Hepatocyte (in vitro differentiated cells): ENCODE measurements around the gene EXOC3L4. TPM values are rescaled to one million over a fixed set of nuclear protein-coding genes. Genes with fewer than 3 reads are reported as not detected.
"Not testable (repeated sequence)": the region's sequence is repeated elsewhere in the genome, so short reads cannot be mapped to it uniquely, and the experiment has no call there.

ENCODE experiments used
- DNase-seq: peaks from one replicate; pipeline ENCODE4 v3.0.0-alpha.2; 2016; ENCODE audit warnings: low spot score
- H2AFZ ChIP-seq: fragments of 200-600 bp; sonication (generic); 2 replicates; pipeline ENCODE4 v1.6.0; 2016; ENCODE audit warnings: antibody characterized with exemption, mild to moderate bottlenecking
- H3K27ac ChIP-seq: fragments of 200-600 bp; sonication (generic); 2 replicates; pipeline ENCODE4 v1.5.1; 2016; ENCODE audit warnings: mild to moderate bottlenecking
- H3K27me3 ChIP-seq: fragments of 200-600 bp; sonication (generic); 2 replicates; pipeline ENCODE4 v1.6.1; 2016
- H3K36me3 ChIP-seq: fragments of 200-600 bp; sonication (generic); replicated peaks from 2 replicates; pipeline ENCODE4 v1.5.1; 2016; ENCODE audit warnings: low read depth; ENCODE audit not compliant: insufficient read depth
- H3K4me1 ChIP-seq: fragments of 200-600 bp; sonication (generic); 2 replicates; pipeline ENCODE4 v1.5.1; 2016; ENCODE audit warnings: mild to moderate bottlenecking, moderate library complexity; ENCODE audit not compliant: insufficient read depth
- H3K4me2 ChIP-seq: fragments of 200-600 bp; sonication (generic); 2 replicates; pipeline ENCODE4 v1.6.0; 2016
- H3K4me3 ChIP-seq: fragments of 200-600 bp; sonication (generic); 2 replicates; pipeline ENCODE4 v1.5.1; 2016; ENCODE audit warnings: mild to moderate bottlenecking
- H3K79me2 ChIP-seq: fragments of 200-600 bp; sonication (generic); 2 replicates; pipeline ENCODE4 v1.6.0; 2017; ENCODE audit warnings: mild to moderate bottlenecking
- H3K9me2 ChIP-seq: fragments of 200-600 bp; sonication (generic); replicated peaks from 2 replicates; pipeline ENCODE4 v1.6.0; 2017; ENCODE audit warnings: mild to moderate bottlenecking; ENCODE audit not compliant: insufficient read depth
- H3K9me3 ChIP-seq: fragments of 200-600 bp; sonication (generic); 2 replicates; pipeline ENCODE4 v1.5.1; 2016; ENCODE audit warnings: low read depth, mild to moderate bottlenecking
- H4K20me1 ChIP-seq: fragments of 200-600 bp; sonication (generic); 2 replicates; pipeline ENCODE4 v1.6.0; 2016; ENCODE audit warnings: mild to moderate bottlenecking; ENCODE audit not compliant: insufficient read depth, poor library complexity, severe bottlenecking
- EZH2 ChIP-seq: fragments of 200-600 bp; sonication (generic); IDR thresholded peaks from 2 replicates; pipeline ENCODE4 v1.6.1; 2016; ENCODE audit warnings: antibody characterized with exemption, mild to moderate bottlenecking, borderline replicate concordance
- EZH2phosphoT487 ChIP-seq: fragments of 200-600 bp; sonication (generic); IDR thresholded peaks from one replicate; pipeline ENCODE4 v1.6.1; 2018; ENCODE audit warnings: antibody characterized with exemption, mild to moderate bottlenecking, low read depth, moderate library complexity; ENCODE audit not compliant: unreplicated experiment, severe bottlenecking
- WGBS: methylation state at CpG from one replicate; pipeline ENCODE4 v1.1.6; 2016; ENCODE audit warnings: low lambda C conversion rate; ENCODE audit errors: missing lambda C conversion rate; 5-methylcytosine and 5-hydroxymethylcytosine counted together
- polyA plus RNA-seq: library from polyadenylated mRNA; unstranded; fragments of >200 nt; fragmentation: Nextera tagmentation; extraction: Ambion mirVana; gene quantifications from 2 replicates; pipeline ENCODE4 v1.2.1, GENCODE V29; 2016
- total RNA-seq: library from RNA; depleted of rRNA; stranded (reverse); fragments of >200 nt; gene quantifications from 2 replicates; pipeline ENCODE4 v1.2.3, GENCODE V29; 2014
- TF ChIP-seq, protein P1 (sequence below): fragments of 200-600 bp; sonication (generic); IDR thresholded peaks from 2 replicates; pipeline ENCODE4 v1.5.1; 2016; ENCODE audit warnings: antibody characterized with exemption, mild to moderate bottlenecking; ENCODE audit not compliant: poor library complexity

The EXOC3L4 gene
- total and polyA plus RNA-seq, 2 experiments from 2014 or later = 35.3 to 40.3 TPM

DNA sequence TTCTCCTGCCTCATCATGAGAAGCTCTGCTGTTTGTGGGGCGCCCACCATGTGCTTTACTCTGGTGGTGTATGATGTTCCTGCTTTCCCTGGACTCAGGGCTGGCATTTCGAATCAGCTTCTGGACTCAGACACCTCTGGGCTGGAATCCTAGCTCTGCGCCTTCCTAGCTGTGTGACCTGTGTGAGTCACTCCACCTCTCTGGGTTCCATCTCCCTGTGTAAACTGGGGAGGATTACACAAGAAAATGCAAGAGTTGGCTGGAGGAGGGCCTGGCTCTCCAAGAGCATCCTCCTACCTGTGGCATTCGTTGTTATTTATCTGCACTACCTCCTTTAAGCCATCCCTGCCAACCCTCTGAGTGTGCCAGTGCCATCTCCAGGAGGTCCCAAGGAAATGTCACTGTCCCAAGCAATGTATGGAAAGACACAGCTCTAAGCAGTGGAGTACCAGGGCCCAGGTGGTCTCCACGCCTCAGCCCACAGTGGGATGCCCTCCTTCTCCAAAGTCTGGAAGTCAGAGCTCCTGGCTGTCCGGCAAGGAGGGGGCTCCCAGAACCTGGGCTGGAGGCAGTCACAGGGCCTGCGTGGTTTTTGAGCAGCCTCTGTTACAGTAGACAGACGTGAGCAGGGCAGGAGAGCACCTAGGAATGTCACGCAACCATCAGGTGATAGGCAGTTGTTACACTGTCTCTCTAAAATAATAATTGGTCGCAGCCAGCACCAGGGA lies 21.5 kb downstream of the EXOC3L4 start:
- Histone ChIP-seq H4K20me1 (no peaks in the 10 kb centered on the region), H3K79me2 (no peaks in the 10 kb centered on the region), H3K27ac (no peak overlapping the region), H3K36me3 (no peaks in the 10 kb centered on the region), H3K9me3 (no peaks in the 10 kb centered on the region), H3K4me1 (peaks cover 3% of the 10 kb centered on the region), H3K4me2 (no peak overlapping the region), H3K27me3 (no peaks in the 10 kb centered on the region), H2AFZ (no peak overlapping the region), H3K9me2 (no peaks in the 10 kb centered on the region), H3K4me3 (no peak overlapping the region)
- 93% methylated on average over 10 of the region's 10 CpGs for WGBS
- no peak for DNase-seq
- TF ChIP-seq, protein P1, sequence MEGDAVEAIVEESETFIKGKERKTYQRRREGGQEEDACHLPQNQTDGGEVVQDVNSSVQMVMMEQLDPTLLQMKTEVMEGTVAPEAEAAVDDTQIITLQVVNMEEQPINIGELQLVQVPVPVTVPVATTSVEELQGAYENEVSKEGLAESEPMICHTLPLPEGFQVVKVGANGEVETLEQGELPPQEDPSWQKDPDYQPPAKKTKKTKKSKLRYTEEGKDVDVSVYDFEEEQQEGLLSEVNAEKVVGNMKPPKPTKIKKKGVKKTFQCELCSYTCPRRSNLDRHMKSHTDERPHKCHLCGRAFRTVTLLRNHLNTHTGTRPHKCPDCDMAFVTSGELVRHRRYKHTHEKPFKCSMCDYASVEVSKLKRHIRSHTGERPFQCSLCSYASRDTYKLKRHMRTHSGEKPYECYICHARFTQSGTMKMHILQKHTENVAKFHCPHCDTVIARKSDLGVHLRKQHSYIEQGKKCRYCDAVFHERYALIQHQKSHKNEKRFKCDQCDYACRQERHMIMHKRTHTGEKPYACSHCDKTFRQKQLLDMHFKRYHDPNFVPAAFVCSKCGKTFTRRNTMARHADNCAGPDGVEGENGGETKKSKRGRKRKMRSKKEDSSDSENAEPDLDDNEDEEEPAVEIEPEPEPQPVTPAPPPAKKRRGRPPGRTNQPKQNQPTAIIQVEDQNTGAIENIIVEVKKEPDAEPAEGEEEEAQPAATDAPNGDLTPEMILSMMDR = no peak
- no peak for TF ChIP-seq EZH2phosphoT487
- no peak for TF ChIP-seq EZH2

DNA sequence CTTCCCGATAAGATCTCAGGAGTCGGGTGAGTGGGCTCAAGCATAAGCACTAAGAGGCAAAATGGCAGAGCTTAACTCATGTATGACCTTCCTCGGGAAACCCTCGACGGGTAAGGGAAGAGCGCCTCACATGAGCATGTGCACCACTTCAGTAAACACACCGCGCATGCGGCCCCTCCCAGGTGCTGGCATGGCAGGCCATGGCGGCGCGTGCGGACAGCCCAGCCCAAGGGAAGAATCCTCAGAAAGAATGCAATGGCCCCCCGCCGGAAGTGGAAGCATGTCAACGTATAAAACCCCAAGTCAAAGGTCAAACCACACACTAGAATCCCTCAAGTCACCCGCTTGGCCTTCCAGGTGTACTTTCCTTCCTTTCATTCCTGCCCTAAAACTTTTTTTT lies 22.1 kb downstream of the EXOC3L4 start:
- WGBS = 86% methylated on average over 16 of the region's 17 CpGs
- Histone ChIP-seq H4K20me1 (no peaks in the 10 kb centered on the region), H3K79me2 (no peaks in the 10 kb centered on the region), H3K27me3 (no peaks in the 10 kb centered on the region), H3K9me3 (no peaks in the 10 kb centered on the region), H3K4me3 (no peak overlapping the region), H3K36me3 (no peaks in the 10 kb centered on the region), H3K4me2 (no peak overlapping the region), H2AFZ (no peak overlapping the region), H3K9me2 (no peaks in the 10 kb centered on the region), H3K4me1 (peaks cover 6% of the 10 kb centered on the region), H3K27ac (no peak overlapping the region)
- no peak for DNase-seq
- TF ChIP-seq EZH2 (no peak), EZH2phosphoT487 (no peak)
- TF ChIP-seq, protein P1 = no peak

DNA sequence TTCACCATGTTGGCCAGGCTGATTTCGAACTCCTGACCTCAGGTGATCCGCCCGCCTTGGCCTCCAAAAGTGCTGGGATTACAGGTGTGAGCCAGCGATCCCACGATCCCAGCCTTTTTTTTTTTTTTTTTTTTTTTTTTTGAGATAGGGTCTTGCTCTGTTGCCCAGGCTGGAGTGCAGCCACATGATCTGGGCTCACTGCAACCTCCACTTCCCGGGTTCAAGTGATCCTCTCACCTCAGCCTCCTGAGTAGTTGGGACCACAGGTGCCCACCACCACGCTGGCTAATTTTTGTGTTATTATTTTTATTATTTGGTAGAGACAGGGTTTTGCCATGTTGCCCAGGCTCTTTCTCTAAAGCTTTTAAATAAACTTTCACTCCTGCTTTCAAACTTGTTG lies 23.0 kb downstream of the EXOC3L4 start:
- not testable (repeated sequence) for DNase-seq, H3K27ac ChIP-seq, H3K9me2 ChIP-seq, H3K9me3 ChIP-seq, H3K36me3 ChIP-seq, H4K20me1 ChIP-seq, H3K27me3 ChIP-seq, H3K4me3 ChIP-seq, H3K79me2 ChIP-seq, H2AFZ ChIP-seq, H3K4me2 ChIP-seq
- WGBS = 100% methylated on average over 7 of the region's 7 CpGs
- peaks cover 15% of the 10 kb centered on the region for H3K4me1 ChIP-seq

DNA sequence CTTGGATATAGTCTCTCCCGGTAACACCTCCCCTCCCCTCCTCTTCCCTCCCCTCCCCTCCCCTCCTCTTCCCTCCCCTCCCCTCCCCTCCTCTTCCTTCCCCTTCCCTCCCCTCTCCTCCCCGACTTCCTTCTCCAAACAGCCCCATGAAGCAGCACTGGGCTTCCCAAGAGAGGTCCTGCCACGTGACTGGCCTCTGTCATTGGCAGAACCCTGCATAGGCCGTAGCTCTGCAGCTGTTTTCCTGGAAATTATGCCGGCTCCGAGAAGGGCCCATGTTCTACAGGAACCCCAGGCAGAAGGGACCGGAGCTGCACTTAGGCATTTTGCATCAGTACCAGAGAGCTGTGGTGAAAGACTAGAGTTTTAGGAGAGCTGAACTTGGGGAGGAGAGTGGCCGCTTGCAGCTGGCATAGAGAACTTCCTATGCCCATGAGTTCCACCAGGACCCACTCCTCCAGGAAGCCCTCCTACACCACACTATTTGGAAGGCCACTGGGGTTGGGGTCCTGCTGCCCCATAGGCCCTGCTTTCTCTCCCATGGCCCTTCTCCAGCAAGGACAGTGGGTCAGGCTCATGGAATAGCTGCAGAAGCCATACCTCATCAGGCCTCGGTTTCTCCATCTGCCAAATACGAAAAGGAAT lies 23.6 kb downstream of the EXOC3L4 start:
- no peaks in the 10 kb centered on the region for H3K9me3 ChIP-seq
- H3K79me2 ChIP-seq = no peaks in the 10 kb centered on the region
- no peak overlapping the region for H3K4me2 ChIP-seq
- H3K4me1 ChIP-seq = peaks cover 21% of the 10 kb centered on the region
- no peaks in the 10 kb centered on the region for H3K9me2 ChIP-seq
- H3K36me3 ChIP-seq = no peaks in the 10 kb centered on the region
- TF ChIP-seq EZH2 (no peak), EZH2phosphoT487 (no peak)
- TF ChIP-seq, protein P1 = no peak
- H3K4me3 ChIP-seq = no peak overlapping the region
- no peaks in the 10 kb centered on the region for H3K27me3 ChIP-seq
- no peak overlapping the region for H3K27ac ChIP-seq
- no peaks in the 10 kb centered on the region for H4K20me1 ChIP-seq
- WGBS = 63% methylated on average over 9 of the region's 10 CpGs
- H2AFZ ChIP-seq = no peak overlapping the region
- no peak for DNase-seq
